Measurements from ENCODE around the gene TRPV3.

- TF ChIP-seq CTCF (conservative IDR thresholded peaks at IDR 0.05; ENCODE audit: low read depth, low read length) (no peak), EZH2phosphoT487 (IDR thresholded peaks at IDR 0.05; ENCODE audit: borderline replicate concordance, low read length) (no peak), EZH2 (IDR thresholded peaks at IDR 0.05; ENCODE audit: low read length, unreplicated experiment) (no peak)
These were observed 470 bp downstream of the TRPV3 start for GRCh38 chr17:3556916-3557767.
